Ecto neural progenitor cell (in vitro differentiated cells): ENCODE results near the gene SLC36A3.

Source experiments
- DNase-seq: peaks from one replicate; pipeline ENCODE4 v3.0.0-alpha.2; 2018; ENCODE audit warnings: low spot score

Gene SLC36A3

DNA sequence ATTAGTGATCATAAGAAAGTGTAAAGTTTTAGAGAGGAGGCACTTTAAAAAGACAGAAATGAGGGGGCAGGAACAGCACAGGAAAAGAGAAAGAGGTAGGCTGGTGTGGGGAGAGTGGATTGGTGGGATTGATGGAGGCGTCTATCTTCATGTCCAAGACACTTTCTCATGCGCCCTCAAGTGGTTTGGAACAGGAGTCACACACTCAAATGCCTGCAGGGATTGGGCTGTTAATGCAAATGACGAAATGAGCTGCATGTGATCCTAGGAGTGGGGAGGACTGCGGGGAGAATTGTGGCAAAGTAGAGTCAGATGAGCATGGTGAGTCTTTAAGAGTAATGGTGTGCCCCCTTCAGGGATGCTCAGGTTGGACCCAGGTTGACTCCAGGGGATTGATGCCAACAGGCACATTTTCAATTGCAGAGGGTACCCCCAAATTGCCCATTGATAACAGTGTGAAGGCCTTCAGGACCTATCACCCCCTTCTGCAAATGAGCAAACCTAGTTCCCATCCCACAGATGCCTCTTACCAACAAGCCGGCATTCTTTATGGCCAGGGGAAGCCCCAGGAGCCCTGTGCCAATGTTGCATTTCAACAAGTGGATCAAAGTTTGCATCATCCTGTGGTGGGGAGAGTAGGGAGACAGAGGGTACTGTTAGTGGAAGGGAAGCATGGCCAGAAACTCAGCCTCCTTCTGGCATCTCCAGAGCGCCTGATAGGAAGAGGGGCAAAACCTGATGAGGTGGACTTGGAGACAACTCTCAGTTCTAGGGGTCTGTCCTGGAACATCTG lies 5.3 kb downstream of the SLC36A3 start:
- no peak for DNase-seq

GRCh38 chr5:151296974-151297373 lies 6.6 kb downstream of the SLC36A3 start:
- no peak for DNase-seq

- no peak for DNase-seq
These were observed 7.1 kb downstream of the SLC36A3 start for GRCh38 chr5:151296478-151296830.

DNA sequence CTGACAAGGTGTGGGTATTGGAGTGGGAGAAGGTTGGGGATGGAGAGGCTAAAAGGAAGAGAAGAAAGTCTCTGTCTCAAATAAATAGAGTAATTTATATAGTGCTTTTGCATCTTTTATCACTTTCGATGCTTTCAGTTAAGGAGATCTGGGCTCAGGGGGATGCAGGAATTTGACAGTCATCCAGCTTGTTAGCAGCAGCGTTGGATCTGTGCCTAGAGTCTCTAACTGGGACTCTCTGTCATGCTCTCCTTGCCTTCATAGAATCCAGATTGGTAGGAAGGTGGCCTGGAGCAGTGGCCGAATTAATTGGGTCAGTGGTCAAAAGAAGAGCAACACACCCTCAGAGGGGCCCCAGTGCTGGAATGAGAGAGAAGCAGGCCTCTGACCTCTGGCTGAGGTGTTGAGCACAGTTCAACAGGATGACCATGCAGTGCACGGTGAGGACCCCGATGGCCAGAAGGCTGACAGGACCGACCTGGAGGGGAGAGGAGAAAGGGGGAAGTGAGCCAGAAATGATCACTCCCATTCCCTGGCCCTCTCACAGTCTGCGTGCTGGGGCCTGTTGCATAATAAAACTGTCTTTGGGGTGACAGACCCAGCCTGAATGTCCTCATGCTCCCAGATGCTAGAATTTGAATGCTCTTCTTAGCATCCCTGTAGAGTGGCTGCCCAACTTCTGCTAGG lies 7.6 kb downstream of the SLC36A3 start:
- no peak for DNase-seq

GRCh38 chr5:151295138-151295537 lies 8.4 kb downstream of the SLC36A3 start:
- no peak for DNase-seq

DNA sequence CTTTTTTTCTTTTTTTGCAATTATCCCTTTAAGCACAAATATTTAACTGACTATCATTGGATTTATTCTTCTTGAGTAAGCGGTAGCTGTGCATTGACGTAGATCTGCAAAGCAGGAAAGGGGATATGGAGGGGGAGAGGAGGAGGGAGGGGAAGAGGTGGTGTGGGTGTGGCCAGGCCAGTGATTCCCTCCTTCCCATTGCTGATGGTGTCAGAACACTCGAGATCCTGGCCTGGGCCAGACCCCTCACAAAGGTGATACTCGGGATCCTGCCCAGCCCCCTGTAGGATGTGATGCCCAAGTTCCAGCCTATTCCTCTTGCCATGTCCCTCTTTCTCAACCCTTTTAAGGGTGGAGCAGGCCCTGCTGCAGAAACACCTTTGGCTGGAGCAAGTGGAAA lies 9.9 kb downstream of the SLC36A3 start:
- DNase-seq = no peak

DNA sequence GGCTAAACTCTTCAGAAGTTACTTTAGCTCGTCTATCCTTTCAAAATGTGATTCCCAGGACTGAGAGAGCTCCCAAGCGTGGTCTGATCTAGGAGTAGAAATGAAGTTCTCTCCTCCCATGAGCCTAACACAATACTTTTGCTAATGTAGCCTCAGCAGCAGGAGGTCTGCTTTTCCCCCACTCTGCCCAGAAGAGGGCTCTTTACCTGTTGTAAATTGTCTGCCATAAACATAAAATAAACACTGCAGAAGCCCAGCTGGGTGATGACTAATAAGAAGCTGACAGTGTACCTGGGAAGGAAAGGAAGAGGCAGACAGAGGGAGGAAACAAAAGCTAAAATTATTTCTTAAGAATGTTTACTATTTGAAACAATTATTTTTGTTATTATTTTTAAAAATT lies 15.4 kb downstream of the SLC36A3 start:
- DNase-seq = no peak

- no peak for DNase-seq
These were observed 17.3 kb downstream of the SLC36A3 start for GRCh38 chr5:151286246-151286645.

- no peak for DNase-seq
These were observed 17.9 kb downstream of the SLC36A3 start for GRCh38 chr5:151285683-151286082.

DNA sequence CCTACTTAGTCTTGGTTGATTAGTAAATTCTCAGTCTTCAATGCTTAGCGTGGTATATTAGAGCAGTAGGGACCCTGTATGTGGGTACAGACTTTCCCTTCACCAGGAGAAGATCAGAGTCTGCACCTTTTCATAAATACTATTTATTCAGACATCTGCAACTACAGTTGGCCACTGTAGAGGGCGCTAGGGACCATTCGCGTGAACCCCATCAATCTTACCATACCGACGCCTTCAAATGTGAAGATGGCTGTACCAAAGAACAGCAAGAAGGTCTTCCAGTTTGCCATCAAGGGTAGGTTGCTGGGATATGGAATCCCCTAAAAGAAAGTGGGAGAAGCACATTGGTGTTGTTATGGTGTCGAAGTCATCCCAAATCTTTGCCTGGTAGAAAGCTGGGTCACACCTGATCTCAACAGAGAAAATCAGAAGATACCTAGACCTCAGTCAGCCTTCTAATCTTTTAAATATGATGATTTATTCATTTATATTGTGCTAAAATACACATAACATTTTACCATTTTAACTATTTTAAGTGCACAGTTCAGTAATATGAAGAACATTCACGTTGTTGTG lies 19.1 kb downstream of the SLC36A3 start:
- DNase-seq = no peak

GRCh38 chr5:151283120-151283825 lies 20.3 kb downstream of the SLC36A3 start:
- no peak for DNase-seq

DNA sequence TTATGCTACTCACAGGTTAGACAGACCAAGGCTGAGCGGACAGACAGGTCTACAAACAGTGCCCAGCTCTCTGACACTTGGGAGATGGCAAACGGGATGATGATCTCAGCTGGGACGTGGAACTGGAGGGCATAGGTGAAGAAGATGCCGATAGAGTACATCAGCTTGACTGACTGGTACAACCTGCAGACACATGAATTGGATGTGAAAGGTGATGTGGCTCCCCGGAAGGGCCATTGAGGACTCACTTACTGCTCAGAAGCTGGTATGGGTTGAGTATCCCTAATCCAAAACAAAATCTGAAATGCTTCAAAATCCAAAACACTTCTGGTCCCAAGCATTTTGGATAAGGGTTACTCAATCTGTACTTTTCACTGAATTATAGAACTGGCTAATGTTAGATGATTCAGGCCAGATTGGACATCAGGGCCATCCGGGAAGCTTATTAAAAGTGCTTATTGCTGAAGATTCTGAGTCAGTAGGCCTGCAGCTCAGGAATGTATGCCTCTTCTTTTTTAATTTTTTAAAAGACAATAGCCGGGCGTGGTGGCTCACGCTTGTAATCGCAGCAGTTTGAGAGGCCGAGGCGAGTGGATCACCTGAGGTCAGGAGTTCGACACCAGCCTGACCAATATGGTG lies 22.4 kb downstream of the SLC36A3 start:
- DNase-seq = no peak

GRCh38 chr5:151280443-151280842 lies 23.1 kb downstream of the SLC36A3 start:
- no peak for DNase-seq

DNA sequence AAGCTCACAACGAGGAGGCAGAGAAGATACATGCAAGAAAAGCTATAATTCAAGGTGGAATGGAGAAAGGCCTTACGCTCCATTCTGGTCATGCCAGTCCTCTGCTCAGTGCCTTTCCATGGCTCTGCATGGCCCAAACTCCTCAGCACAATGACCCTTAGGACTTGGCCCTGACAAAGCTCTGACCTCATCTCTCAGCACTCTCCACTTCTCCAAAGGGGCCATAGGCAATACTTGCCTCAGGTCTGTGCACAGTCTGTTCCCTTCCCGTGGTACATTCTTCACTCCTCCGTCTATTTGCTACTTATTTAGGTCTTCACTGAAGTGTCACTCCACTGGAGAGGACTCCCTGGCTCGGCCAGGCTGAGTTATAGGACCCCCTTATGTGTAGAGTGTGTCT lies 24.7 kb downstream of the SLC36A3 start:
- no peak for DNase-seq

DNA sequence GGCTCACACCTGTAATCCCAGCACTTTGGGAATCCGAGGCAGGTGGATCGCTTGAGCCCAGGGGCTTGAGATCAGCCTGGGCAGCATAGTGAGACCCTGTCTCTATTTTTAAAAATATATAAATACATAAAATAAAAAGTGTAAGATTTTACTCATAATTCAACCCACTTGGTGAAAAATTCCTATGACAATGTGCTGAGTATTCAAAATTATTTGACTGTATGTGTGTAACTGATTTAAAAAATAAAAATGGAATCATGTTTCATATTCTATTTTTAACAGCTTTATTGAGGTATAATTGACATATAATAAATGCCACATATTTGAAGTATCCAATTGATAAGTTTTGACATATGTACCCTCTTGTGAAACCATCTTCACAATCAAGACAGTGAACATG lies 27.8 kb downstream of the SLC36A3 start:
- DNase-seq = no peak

GRCh38 chr5:151274666-151275065 lies 28.9 kb downstream of the SLC36A3 start:
- no peak for DNase-seq

DNA sequence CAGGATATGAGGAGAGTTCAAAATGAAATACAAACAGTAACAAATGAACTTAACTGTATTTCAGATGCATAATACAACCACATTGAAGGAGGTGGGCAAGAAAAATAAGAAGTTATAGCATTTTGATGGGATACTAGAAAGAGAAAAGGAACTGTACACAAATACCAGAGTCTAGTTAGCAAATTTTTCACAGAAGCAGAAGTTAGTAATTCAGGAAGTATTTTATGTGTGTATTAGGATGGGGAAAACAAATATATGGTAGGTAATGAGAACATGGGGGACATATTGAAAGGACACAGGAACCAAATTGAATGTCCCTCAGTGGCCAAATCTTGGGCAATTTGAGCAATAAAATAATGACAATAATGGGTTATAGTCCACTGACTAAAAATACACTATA lies 32.2 kb downstream of the SLC36A3 start:
- DNase-seq = no peak

- no peak for DNase-seq
These were observed 33.0 kb downstream of the SLC36A3 start for GRCh38 chr5:151270599-151270998.

GRCh38 chr5:151267491-151268260 lies 35.9 kb downstream of the SLC36A3 start:
- no peak for DNase-seq

- DNase-seq = no peak
These were observed 39.5 kb downstream of the SLC36A3 start for GRCh38 chr5:151264113-151264512.

- no peak for DNase-seq
These were observed 41.0 kb downstream of the SLC36A3 start for GRCh38 chr5:151262532-151262931.

- no peak for DNase-seq
These were observed 43.6 kb downstream of the SLC36A3 start for GRCh38 chr5:151259931-151260330.
